NCI-H2081 treated with DMSO at 0.1 percent for 48 hours (cell line): ENCODE measurements around the gene MYH11.
"Not testable (repeated sequence)": the region's sequence is repeated elsewhere in the genome, so short reads cannot be mapped to it uniquely, and the experiment has no call there.

ENCODE experiments used
- DNase-seq: peaks from one replicate; lab custom pipeline; 2025; lab: John Stamatoyannopoulos, UW

MYH11 gene

DNA sequence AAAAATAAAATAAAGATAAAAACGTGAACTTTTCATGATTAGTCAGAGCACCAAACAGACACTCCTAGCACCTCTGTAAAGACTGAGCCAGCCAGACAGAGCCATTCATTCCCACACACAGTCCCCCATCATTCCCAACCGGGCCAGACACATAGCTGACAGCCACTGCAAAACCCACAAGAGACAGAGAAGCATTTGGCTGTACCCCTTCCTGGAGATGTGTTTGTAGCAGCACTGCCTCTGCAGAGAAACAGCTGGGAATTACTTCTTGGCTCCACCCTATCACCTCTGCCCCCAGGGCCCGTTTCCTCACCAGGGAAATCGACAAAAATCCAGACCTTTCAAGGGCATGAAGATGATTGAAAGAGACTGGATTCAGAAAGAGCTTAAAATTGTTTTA is 46.4 kb downstream of the MYH11 start:
- no peak for DNase-seq

DNA sequence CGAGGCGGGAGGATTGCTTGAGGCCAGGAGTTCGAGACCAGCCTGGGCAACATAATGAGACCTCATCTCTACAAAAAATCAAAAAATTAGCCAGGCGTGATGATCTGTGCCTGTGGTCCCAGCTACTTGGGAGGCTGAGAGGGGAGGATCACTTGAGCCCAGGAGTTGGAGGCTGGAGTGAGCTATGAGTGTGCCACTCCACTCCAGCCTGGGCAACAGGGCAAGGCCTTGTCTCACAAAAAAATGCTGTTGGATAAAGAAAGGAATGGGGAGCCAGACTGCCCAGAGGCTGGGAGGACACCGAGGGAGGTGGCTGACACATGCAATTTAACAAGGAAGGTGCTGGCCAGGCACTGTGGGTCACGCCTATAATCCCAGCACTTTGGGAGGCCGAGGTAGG is 47.5 kb downstream of the MYH11 start:
- DNase-seq = not testable (repeated sequence)

DNA sequence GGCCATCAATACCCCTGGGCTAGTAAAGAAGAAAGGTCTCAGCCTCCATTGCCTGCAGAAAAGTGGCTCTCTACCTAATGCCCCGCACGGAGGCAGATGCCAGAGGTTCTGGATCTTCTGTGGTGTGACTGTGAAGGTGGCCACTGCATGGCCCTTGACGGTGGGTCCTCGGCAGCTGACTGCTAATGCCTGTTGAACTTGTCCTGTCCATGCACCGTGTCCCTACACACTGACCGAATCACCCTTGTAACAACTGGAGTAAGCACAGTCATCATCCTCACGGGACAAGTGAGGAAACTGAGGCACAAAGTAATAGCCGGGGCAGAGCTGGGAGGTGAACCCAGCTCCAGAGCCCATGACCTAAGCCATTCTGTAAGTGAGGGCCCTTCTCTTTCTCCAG is 48.8 kb downstream of the MYH11 start:
- no peak for DNase-seq

DNA sequence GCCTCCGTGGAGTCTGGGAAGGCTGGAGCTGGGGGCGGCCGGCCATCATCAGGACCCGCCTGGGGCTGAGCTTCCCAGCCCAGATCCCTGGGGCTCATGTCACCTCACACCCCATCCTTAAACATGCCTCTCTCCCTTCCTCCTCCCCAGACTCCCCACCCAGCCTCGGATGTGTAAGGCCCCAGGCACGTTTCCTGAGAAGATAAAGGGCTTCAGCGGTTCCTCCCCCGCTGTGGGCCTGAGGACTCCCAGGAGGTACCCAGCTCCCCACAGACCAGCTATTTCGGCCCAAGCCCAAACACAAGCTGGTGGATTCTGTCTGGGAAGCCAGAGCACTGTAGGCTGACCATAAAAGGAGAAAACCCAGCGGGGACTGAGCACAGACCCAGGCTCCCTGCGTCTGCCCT is 49.2 kb downstream of the MYH11 start:
- DNase-seq = no peak

- no peak for DNase-seq
These were observed 53.2 kb downstream of the MYH11 start for GRCh38 chr16:15803618-15804017.

DNA sequence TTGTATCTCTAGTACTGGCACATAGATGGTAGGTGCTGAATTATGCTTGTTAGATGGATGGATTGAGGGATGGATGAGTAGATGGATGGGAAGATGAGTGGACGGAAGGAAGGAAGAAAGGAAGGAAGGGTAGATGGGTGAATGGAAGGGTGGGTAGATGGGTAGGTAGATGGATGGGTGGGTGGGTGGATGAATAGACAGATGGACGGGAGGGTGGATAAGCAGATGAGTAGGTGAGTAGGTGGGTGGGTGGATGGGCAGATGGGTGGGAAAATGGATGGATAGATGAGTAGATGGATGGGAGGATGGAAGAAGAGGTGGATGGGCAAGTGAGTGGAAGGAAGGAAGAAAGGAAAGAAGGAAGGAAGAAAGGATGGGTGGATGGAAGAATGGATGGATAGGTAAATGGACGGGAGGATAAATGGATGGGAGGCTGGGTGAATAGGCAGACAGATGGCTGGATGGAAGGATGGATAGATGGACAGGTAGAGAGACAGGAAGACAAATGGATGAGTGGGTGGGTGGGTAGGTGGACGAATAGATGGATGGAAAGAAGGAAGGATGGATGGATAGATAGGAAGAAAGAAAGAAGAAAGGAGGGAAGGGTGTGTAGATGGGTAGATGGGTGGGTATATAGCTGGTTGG is 56.9 kb downstream of the MYH11 start:
- no peak for DNase-seq

DNA sequence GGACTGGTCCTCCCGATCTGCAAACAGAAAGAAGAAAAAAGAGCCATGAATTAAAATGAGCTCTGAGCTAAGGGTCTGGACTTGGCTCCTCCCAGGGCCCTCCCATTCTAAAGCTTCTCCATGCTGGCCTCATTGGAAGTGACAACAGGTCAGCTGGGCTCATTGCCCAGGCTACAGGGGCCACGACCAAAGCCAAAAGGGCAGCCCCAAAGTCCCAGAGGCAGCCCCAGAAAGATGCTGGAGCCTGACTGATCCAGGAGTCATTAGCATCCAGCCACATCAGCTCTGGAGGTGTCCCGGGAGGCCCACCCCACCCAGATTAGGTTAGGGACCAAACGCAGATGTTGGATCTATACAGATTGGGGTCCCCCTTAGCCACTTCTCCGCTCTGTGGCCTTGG is 58.2 kb downstream of the MYH11 start:
- no peak for DNase-seq

DNA sequence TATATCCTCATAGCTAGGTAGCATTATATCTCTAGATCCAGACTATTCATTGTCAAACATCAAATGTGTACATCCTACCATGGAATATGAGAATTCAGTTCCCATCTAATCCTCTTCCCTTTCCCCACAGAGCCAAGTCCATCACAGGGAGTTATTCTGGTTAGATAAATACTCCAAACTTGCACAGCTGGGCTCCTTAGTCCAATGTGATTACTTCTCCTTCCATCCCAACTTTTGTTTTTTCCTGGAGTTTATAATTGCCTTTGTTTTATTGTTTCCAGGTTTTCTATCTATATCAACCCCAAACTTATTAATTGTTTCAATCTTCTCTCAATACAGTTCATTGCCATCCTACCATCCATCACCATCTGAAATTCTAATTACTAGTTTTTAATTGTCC is 59.9 kb downstream of the MYH11 start:
- DNase-seq = no peak

DNA sequence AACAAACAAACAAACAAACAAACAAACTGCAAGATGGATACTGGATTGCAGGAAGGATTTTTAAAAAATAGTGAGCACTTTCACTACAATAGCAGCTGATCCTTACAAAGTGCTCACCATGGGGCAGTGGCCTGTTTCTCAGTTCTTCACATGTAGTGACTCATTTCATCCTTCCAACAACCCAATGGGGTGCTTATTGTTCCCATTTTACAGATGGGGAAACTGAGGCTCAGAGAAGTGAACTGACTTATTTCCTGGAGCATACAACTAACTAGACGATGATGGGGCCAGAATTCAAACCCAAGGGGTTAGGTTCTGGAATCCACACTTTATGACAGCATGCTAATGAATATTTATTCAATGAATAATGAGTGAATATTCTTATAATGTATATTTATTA is 61.2 kb downstream of the MYH11 start:
- DNase-seq = no peak

GRCh38 chr16:15792563-15792971 is 64.3 kb downstream of the MYH11 start:
- no peak for DNase-seq

DNA sequence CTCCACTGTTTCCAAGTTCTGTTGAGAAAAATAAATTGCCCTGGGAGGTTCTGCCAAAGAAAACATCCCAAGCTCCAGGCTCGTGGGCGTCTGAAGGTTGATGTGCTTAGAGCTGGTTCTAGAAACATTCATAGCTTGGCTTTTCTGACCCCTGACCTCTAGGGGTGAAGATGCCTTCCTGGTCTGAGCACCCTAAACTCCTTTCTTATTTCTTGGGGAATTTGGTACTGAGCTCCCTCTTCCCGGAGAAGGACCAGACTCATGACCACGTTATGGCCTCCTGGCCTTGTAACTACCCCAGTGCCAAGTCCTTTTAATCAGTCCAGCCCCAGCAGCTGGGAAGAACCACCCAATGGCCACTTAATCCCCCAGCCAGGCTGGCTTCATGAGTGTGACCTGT is 66.4 kb downstream of the MYH11 start:
- no peak for DNase-seq

DNA sequence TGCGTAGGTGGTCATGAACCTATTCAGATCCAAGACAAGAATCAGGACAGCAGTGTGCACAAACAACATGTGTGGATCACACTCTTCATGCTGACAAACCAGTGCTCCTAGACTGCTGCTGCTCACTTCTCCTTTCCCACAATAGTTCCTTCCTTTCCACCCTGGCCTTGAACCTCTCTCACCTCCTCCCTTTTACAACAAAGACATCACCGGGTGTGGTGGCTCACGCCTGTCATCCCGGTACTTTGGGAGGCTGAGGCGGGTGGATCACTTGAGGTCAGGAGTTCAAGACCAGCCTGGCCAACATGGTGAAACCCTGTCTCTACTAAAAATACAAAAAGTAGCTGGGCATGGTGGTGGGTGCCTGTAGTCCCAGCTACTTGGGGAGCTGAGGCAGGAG is 67.0 kb downstream of the MYH11 start:
- not testable (repeated sequence) for DNase-seq

DNA sequence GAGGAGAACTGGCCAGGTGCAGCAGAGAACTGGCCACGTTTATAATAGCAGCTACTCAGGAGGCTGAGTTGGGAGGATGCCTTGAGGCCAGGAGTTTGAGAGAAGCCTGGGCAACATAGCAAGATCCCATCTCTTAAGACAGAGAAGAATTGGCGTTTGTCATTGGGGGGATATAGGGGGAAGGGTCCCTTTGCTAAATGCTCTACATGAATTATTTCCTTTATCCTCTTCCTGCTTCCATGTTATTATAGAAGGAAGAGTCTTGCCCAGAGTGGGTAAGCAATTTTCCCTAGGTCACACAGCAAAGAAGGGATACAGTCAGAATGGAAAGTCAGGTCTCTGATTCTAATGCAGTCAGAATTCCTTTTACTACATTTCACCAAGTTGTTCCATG is 68.0 kb downstream of the MYH11 start:
- DNase-seq = no peak

DNA sequence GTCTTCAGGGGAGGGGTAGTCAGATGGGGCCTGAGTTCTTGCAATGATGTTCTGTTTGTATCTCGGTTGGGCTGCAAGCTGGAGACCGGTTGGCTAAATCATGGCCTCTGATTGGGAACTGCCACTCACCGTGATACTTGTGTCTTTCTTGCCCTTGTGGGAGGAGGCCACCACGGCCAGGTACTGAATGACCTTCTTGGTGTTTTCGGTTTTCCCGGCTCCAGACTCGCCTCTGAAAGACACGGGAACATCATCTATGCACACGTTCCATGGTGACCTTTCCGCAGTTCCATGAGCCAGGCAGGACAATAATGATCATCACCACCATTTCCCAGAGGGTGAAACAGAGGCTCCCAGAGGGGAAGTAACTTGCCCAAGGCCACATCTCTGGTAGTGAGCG is 70.3 kb downstream of the MYH11 start:
- no peak for DNase-seq

DNA sequence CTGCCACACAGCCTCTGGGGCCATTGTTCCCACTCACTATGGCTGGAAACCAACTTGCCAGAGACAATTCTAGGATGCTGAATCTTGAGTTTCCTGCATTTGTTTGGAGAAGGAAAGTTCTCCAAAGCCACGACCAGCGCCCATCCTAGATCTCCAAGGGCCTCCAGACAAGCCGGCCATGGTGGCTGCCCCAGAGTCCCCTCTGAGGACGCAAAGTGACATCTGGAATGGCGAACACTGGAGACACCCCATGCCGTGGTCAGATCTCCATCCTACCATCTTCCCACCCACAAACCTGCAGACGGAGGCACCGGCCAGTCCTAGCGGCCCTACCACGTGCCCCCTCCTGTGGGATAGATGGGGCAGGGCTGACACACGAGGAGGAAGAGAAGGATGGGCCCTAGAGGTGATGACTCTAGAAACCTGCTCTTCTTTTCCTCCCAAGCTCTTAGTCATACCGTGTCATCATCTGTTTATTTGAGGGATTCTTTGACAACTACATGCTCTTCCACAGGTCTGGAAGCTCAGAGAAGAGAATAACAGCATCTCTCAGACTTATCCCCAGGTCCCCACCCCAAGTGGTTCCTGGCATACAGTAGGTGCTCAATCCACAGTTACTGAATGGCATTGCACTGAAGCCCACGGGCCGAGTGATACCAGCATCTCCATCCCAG is 71.3 kb downstream of the MYH11 start:
- DNase-seq = no peak

DNA sequence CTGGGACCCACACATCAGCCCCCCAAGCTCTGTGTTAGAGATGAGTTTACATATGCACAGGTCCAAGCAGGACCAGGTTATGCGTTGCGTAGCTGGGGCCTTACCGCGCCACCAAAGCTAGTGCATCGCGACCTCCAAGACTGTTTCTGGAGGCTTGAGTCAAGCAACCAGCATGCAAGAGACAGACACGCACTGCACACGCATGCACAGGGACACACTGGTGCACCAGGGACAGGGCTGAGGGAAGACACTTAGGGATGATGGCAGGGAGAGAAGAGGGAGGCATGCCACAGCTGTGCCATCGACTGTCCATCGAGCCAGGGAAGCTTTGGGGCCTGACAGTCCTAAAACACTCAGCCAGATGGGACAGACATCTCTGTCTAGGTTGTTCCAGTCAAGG is 72.8 kb downstream of the MYH11 start:
- no peak for DNase-seq

DNA sequence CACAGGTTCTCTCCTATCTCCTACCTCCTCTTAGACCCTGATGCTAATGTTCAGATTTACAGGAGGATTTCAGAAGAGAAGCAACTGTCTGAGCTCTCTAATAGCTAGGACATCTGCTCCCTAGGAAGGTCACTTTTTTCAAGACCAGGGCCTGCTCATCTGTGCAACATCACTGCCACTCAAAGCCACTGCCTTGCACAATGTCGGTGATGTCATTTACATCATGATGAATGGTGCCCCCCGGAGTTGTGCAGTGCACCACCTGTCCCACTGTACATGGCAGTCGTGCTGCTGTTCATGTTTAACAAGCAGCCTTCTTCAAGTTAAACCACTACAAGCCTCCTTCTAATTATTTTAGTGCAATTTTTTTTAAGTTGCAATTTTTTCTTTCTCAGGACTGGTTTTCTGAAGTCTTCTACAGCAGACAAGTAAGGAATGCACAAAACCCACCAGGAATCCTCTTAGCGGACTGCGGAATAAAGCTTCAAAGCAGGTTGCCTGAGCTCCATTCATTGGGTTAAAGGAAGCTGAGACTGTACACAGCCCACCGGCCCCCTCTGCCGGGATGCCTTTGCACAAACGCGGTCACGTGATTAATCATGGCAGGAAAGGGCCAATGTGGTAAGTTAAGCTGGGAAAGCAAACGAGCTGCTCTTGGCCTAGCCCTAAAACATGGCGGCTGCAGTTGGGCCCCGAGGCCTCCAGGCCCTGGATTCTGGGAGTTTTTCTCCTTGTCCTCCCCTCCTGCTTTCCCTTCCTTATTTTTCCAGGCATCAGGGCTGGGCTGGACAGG is 74.1 kb downstream of the MYH11 start:
- no peak for DNase-seq

DNA sequence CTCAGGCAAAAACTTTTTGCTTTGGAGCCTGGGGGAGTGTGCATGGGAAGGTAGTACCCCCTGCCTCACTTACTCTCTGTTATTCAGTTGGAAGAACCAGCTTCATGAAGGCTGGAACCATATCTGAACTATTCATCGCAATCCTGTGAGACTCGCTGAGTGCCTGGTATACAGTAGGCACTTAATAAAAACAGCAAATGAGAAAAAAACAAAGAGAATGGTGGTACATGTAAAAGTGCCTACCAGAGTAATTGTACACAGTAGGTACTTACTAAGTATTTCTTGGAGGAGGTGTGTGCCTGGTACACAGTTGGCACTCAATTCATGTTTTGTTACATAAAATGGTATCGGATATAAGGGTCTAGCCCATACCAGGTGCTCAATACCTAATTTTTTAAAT is 75.2 kb downstream of the MYH11 start:
- DNase-seq = no peak

DNA sequence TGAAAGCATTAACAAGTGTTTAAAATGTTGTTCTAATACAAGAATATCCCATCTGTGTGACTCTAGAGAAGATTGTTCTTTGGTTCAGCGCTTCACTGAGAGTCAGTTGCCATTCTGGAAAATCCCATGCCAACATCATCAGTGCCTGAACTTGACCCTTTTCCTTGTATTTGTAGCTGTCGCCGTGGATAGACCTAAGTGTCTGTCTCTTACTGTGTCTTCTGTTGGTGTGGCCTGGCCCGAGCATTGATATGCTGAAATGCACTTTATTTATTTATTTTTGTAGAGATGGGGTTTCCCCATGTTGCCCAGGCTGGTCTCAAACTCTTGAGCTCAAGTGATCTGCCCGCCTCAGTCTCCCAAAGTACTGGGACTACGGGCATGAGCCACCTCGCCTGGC is 76.0 kb downstream of the MYH11 start:
- no peak for DNase-seq

- DNase-seq = no peak
These were observed 77.0 kb downstream of the MYH11 start for GRCh38 chr16:15779664-15780351.

DNA sequence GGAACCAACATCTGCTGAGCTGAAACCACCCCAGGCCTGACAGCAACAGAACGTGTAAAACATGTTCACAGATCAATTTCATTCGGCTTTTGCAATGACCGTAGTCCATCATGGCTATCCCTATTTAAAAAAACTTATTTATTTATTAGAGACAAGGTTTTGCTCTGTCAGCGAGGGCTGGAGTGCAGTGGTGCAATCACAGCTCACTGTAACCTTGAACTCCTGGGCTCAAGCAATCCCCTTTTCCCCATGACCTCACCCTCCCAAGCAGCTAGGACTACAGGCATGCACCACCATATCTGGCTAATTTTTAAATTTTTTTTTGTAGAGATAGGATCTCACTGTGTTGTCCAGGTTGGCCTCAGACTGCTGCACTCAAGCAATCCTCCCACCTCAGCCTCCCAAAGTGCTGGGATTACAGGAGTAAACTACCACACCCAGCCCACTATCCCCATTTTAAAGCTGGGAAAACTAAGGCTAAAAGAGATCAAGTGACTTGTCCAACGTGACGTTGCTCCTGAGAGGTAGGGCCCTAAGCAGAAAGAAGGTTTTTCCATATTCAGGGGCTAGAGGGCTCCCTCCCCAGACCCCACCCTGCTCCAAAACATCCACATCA is 77.7 kb downstream of the MYH11 start:
- no peak for DNase-seq

GRCh38 chr16:15778204-15778743 is 78.6 kb downstream of the MYH11 start:
- no peak for DNase-seq
